HG02759 (cell line): ENCODE data around the gene CIB2.
A peak's percentile ranks its signal among the peaks of the same experiment; 100 is the strongest.

ENCODE experiments used
- ATAC-seq: cut with Tn5 transposase; IDR thresholded peaks from one replicate; pipeline ENCODE4 v1.9.1; 2021; ENCODE audit warnings: mild to moderate bottlenecking, moderate library complexity; ENCODE audit not compliant: unreplicated experiment

The CIB2 gene

DNA sequence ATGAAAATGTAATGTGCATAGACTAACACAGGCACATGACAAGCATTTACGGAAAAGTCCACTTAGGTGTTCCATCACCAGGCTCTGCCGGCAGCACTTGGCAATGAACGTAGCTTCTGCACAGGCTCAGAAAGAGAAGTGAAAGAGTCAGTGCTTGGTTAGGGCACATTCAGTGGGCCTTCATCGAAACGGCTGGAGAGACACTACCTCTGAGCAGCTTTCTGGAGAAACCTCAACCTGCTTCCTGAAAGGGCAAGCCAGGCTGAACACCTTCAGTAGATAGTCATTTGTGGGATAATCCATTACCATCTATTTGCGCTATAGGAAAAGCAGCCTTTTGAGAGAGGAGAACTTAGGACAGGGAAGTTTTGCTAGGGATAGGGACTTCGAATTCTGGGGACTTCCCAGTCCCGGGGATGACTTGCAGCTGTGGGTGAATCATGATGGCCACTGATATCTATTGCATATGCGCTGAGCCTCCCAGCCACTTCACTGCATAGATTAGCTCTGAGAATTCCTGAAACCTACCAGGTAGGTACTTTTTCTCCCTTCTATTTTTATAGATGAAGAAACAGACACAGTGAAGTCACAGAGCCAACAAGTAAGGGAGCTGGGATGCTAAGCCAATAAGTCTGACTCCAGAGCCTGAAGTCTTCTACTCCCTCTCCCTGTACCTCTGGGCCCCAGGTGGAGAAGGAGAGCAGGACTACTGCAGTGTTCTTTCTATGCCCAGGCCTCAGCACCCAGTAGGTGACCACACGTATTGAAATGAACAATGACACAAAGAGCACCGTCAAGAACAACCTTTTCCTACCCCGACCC is 43.1 kb downstream of the CIB2 start:
- ATAC-seq = peak; percentile 73

DNA sequence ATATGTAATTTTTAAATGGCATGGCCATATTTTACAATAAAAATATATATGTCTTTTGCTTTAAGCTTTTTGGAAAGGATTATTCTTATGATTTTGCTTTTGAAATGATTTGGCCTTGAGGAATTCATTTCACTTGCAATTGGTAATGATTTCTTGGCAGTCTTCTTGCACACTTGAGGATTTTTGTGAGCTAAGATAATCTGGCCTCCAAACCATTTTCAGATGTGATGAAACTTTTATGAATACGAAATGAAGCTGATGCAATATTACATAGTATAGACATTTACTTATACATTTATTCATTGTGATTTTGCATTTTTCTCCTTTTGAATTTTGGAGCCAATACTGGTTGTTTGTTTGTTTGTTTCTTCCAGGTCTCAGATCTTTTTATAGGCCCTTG is 45.3 kb downstream of the CIB2 start:
- ATAC-seq = no peak

DNA sequence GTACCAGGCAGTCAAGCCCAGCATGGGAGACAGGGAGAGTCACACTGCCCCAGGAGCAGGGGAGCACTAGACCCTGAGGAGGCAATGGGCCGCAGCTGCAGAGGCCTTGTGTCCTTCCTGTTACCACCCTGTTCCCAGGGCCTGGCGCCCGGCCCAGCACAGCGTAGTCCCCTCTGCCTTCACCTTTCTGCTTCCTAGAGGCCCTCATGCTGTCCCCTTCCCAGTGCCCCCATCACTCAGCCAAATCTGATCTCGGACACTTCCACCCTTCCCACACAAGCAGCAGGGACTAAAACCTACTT is 46.8 kb downstream of the CIB2 start:
- ATAC-seq = no peak

DNA sequence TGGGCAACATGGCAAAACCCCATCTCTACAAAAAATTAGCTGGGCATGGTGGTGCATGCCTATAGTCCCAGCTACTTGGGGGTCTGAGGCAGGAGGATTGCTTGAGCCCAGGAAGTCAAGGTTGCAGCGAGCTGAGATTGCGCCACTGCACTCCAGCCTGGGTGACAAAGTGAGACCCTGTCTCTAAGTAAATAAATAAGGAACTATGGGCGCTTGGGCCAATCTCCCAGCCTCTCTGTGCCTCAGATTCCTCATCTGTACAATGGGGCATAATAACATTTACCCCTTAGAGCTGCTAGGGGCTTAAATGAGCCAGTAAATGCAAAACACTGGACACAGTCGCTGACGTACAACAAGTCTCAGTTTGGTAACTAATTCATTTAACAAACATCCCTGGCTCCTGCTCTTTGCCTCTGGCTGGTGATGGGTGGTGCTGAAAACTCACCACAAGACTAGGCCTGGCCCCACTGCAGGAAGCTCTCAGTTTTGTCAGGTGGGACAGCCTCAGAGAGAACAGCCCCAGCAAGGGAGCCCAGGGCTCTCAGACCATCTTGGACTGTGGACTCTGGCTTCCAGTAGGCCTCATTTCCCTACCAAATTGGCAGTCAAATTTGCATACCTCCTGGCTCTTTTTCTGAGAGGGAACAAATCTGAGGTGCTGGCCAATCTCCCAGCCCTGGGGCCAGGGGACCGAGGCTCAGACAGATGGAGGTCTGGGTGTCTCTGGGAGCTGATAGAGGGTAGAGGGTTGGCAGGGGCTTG is 47.4 kb downstream of the CIB2 start:
- ATAC-seq = no peak

DNA sequence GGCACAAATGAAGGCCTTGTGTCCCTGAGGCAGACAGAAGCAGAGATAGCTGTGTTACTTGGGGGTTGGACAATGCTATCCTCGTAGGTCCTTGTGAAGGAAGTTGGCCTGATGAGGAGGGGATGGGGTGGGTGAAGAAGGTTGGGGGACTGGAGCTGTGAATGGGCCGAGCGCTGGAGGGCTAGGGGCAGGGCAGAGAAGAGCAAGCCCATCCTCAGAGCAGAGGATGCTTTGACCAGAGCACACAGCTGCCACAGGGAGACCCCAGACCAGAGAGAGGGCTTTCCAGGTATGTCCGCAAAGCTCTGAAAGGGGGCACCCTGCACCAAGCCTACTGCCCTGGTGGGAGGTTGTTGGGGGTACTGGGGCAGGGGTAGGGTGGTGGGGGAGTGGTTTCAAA is 48.1 kb downstream of the CIB2 start:
- ATAC-seq = no peak

DNA sequence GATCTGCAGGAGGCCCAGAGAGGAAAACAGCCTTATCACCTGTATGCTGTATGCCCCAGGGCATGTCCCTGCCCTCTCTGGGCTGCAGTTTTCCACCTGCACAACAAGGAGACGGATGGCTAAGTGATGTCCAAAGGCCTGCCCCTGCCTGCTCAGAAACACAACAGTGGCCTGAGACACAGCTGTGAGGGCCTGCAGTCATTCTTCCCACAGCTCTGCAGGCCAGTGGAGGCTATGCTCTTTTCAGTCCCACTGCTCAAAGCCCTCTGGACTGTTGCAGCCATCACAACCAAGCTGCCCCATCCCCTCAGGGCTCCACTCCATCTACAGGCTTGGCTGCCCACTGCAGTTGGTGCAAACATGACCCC is 48.5 kb downstream of the CIB2 start:
- ATAC-seq = no peak

DNA sequence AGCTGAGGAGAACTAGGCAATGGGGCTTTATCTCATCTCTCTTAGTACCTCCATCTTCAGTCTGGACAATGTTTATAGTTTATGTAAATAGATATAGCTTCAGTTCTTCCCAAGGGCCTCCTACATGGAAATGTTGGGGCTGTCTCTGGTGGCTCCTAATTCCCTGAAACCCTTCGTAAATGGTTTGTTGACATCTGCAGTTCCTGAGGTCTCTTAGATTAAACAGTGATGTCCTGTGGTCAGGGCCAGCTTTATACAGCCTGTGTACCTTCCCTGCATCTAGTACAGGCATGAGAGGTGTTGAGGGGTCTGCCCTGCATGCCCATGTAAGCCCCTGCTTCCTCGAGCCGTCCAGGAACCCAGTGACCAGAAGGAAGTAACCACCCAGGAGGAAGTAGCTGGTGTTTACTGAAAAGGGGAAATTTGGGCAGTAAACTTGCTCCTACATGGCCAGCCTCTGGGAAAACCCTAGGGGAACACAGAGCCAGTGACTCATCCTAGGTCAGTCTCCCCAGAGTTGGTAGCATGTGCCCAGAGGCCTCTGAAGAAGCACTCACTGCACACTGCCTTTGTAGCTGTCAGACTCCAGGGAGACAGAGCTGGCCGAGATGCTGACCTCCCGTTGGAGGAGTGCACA is 49.0 kb downstream of the CIB2 start:
- no peak for ATAC-seq

DNA sequence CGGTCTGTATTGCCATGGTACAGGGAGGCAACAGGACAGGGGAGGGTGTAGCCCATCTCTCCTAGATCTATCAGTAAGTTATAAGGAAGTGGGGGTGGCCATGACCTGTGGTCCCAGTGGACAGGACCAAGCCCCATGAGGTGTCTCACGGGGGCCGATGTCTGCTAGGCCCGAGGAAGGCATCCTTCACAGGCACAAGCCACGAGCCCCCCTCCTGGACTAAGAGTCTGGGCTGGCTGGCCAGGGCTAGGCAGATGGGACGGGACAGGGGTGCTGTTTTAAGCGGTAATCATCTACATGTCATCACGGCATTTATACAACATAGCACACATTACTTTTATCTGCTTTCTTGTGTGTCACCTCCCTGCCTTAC is 51.2 kb downstream of the CIB2 start:
- ATAC-seq = no peak

DNA sequence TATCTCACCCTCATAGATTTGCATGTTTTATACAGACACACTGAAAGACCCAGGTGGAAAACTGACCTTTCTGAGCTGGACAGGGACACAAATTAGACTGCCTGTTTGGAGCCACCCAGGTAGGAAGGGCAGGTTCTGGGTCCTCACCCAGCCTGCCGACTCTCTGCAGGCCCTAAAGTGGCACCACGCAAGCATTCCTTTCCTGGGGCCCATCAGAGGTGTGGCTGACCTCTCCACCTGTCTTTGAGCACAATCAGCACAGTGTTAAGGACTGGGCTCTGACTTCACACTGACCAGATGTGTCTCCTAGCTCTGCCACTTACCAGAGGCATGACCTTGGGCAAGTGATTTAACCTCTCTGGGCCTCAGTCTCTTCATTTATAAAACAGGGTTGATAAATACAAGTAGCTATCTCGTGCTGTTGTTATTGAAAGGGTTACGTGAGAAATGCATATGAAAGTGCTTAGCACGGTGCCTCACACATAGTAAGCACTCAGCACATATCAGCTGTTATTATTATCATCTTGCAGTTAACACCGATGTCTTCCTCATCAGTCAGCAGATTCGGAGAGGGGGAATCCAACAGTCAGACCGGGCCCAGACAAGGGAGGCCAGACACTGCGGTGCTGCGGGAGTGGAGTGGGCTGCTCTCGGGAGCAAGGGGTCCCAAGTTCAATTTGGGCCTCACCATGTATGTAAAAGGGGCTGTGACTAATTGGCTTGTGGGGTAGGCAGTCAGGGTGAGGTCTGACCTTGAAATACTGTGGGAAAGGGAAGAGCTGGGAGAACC is 51.8 kb downstream of the CIB2 start:
- ATAC-seq = no peak

DNA sequence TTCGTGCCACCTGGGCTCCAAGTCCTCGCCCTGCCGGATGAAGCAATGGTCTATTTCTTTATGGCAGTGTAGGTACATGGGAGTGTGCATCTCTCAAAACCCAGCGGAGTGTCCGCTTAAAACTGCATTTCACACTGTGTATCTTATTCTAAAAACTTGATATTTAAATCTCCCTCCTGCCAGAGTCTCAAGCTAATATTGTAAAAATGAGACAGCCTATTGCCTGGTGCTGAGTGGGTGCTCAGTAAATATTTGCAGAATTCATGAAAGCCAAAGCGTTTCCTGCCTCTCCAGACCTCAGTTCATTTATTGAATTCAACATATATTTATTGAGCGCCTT is 53.4 kb downstream of the CIB2 start:
- no peak for ATAC-seq

DNA sequence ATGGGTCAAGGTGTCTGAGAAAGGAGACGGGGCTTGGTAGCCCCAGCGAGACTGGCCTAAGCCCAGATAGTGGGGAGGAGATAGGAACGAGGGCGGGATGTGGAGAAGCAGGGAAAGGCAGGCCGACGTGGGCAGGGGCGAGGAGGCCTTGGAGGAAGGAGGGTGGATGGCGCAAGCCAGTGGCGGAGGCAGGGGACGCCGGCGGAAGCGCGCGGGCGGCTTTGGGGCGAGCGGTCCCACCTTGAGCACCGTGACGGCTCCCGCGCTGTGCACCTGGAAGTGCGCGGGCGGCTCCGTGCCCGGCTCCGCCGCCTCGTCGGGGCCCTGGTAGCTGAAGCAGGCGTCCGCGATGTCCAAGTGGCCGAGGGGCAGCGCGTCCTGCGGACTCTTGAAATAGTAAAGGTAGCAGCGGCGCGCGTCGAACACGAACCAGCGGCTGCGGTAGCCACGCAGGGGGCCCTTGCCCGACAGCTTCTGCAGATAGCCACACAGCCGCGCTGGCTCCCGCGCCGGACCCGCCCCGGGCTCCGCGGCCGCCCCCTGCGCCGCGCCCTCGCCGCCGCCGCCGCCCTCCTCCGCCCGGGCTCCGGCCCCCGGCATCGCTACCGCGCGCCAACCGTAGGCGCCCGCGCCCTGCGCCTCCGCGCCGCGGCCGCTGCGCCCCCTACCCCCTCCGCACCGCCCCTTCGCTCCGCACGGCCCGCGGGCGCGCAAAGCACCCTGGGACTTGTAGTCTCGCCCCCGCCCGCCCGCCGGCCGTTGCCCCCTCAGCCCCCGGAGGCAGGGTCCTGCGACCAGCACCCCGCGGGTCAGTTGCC is 54.0 kb downstream of the CIB2 start, which contains the start of gene TBC1D2B:
Gene TBC1D2B (minus strand): TSS at position 659 of the 818 bp plus-strand sequence. CDS start 59 bp downstream, at position 600.
- ATAC-seq = peak; percentile 79

DNA sequence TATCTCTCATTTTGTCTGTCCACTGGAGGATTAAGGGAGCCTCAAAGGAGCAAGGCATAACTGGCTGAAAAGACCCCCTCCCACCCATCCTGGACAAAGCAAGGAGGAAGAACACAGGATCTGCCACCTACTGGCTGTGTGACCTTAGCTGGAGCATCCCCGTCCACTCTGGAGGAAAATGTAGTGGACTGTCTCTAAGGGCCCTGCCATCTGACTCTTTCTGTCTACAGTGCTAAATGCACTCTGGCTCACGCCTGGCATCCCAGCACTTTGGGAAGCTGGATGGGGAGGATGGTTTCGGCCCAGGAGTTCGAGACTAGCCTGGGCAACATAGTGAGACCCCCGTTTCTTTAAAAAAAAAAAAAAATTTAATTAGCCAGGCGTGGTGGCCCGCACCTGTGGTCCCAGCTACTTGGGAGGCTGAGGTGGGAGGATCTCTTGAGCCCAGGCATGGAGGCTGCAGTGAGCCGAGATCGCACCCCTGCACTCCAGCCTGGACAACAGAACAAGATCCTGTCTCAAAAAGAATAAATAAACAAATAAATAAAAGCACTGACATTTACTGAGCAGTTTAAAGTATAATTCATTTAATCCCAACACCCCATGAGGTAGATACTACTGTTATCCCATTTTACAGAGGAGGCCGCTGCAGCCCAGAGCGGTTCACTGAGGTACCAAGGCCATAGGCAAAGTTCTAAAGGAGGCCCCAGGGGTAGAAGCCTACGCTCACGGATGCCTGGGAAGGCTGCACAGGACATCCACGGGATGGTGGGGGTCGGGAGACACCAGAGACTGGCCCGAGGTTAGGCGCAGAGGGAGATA is 54.8 kb downstream of the CIB2 start:
- ATAC-seq = no peak

DNA sequence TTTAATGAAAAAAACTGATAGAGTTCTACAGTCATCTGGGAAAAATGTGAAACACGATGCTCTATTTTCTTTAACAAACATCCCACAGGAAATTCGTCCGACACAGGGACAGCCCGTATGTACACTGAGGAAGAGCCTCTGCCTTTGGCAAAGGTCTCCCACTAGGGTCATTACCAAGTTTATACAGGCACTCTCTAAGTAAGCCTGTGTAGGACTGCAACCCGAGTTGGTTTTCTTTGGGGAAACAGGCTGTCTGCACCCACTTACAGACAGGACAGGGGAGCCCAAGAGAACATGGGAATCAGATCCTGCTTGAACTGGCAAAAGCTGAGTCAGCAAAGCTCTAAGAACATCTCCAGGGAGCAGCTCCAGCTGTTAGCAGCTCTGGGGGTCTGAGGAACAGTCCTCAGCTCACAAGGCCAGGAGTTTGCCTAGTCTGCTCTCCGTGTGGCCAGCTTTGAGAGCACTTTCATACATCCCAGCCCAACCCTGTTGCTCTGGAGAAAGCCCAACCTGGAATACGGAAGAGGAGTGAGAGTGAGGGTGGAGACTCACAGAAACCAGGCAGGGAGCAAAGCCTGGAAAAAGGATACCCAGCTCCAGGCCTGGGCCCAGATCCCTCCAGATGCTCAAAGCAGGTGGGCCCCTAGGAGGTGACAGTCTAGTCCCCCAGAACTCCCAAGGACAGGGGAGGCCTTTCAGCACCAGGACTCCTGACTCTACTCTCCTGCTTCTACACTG is 55.6 kb downstream of the CIB2 start:
- no peak for ATAC-seq

DNA sequence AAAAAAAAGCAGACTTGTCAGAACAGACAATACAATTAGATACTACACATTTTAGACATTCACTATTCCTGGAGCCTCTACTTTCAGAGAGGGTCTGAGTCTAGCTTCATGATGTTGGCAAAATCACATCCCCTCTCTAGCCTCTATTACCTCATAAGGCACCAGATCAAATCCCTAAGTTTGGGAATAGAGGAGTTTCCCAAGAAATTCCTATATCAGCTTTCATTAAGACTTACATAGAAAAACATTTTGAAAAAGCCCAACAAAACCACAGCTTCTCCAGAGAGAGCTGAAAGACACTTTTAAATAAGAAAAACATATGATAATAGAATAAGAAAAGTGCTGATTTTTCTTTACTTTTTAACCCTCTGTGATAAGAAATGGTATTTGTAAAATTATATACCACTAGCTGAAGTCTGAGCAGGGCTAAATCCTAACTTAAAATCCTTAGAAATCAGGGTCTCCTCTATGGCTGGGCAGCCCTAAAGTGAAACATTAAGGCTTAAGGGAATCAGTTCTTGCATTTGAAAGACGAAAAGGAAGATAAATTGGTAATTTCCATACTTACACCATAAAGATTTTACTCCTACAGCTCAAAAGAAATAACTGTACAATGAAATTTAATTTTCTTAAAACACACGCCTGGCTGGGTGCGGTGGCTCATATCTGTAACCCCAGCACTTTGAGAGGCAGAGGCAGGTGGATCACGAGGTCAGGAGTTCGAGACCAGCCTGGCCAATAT is 58.0 kb downstream of the CIB2 start:
- no peak for ATAC-seq

DNA sequence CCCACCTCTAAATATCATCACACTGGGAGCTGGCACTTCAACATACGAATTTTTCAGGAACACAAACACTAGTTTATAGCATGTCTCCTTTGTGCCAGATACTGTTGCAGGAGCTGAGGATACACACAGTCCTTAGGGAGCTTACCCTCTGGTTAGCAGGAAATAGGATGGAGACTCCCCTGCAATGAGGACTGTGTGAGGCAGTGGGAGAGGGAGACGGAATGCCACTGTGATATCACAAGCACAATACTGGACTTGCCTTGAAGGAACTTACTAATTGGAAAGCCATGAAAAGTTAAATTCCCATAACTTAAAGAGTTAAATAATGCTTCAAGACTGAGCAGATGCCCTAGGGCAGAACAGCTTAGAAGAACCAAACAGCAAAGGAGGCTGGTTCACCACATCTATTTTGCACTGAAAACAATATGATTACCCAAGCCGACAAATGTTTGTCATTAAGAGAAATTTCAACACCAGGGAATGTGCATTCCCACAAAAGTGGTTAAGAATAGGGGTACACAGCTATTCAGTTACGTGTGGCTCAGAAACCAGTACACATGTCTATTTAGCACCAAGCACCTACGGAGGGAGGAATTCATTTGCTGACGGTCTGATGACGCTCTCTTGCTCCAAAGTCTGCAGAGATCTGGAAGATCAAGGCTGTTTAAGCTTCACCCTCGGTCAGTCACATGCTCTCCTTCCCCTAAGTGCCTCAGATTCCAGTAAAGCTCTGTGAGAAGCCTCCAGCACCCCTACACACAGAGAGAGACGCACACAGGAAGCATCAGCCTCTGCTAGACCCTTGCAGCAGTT is 59.0 kb downstream of the CIB2 start:
- no peak for ATAC-seq

DNA sequence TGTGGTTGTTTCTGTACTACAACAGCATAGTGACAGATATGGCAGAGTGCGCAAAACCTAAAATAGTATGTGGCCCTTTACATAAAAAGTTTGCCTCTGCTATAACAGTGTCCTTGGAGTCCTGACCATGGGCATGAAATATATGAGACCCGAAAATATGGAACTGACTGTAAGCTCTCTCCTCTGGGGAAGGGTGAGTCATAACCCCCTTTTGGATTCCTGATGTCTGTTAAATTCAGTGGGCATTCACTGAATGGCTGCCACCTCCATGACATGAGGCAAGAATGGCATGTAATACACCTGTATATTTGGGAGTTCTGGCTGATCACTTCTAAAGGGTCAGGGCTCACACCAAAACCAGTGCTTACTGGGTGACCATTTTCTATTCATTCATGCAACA is 59.9 kb downstream of the CIB2 start:
- ATAC-seq = no peak

DNA sequence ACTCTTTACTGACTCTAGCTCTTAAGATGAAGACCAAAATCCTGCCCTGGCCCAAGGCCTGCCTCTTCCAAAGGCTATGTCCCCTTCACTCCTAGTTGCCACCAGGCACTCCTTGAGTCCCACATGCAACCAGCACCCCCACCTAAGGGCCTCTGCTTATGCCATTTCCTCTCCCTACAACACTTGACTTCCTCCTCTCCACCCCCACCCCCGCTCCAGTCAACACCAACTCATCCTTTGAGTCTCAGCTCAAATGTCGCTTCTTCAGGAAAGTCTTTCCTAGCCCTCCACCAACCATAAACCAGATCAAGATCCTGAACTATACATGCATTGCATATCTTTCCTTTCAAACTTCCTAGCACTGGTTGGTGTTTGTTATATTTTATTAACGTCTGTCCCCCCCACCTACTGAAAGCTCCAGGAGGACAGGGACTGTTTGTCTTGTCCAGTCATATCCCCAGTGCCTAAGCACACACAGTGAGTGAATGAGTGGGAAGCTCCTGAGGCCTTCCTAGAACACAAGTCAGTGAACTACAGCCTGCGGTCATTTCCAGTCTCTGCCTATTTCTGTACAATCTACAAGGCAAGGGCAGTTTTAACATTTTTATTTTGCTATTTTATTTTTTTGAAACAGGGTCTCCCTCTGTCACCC is 61.1 kb downstream of the CIB2 start:
- no peak for ATAC-seq
